ENCODE data around the gene GAK. TPM values are rescaled to one million over a fixed set of nuclear protein-coding genes. Genes with fewer than 3 reads are reported as not detected.

The GAK gene
- total RNA-seq, 1 experiment from 2014 or later, result 117 TPM

DNA sequence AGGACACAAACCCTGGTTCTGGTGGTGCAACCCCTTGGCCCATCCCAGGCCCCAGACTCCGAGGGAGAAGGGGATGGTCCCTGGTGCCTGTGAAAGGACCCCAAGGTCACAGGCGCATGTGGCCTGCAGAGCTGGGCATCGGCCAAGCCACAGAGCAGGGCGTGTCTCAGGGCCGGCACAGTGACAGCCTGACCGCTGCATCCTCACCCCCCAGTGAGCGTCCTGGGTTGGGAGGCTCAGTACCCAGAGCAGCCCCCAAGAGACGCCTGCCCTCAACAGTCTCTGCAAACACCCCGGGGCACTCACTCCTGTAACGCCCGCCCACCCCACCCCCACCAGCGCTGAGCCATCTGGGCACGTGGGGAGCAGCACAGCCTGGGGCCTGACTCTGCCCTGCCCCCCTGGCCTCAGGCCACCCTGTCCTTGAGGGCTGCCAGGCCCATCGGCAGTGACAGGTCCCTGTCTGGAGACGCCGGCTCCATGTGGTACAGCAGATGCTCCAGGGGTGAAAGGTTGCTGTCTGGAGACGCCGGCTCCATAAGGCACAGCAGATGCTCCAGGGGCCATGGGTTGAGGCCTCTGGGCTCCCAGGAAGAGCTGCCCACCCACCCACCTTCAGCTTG is 81.7 kb downstream of the GAK start:
- Histone ChIP-seq H3K79me2 (ENCODE audit: low read length) (no peaks in the 10 kb centered on the region), H2AFZ (ENCODE audit: low read length) (no peak overlapping the region), H3K4me2 (ENCODE audit: low read length) (no peak overlapping the region), H3K27me3 (ENCODE audit: low read length) (no peaks in the 10 kb centered on the region), H3K4me1 (ENCODE audit: insufficient read depth, low read length) (no peaks in the 10 kb centered on the region), H4K20me1 (ENCODE audit: low read length) (no peaks in the 10 kb centered on the region), H3K36me3 (ENCODE audit: low read depth, low read length) (no peaks in the 10 kb centered on the region), H3K4me3 (ENCODE audit: low read length) (no peak overlapping the region), H3K9me2 (replicated peaks; ENCODE audit: low read length) (no peaks in the 10 kb centered on the region), H3K27ac (ENCODE audit: low read length) (no peak overlapping the region), H3F3A (ENCODE audit: low read length, unreplicated experiment) (no peaks in the 10 kb centered on the region), H3K9me3 (ENCODE audit: low read length) (no peaks in the 10 kb centered on the region), H3K9ac (ENCODE audit: low read length) (no peak overlapping the region)
- ATAC-seq (no peak), DNase-seq (no peak)
- ChIA-PET POLR2A (ENCODE audit: unreplicated experiment) (no interaction called here), CTCF (no interaction called here)
- intact Hi-C loops (cut with micrococcal nuclease), result no loop called here
- BruUV-seq (replicated peaks), result no TSS peak
- TF ChIP-seq EZH2 (IDR thresholded peaks at IDR 0.05; ENCODE audit: low read length, unreplicated experiment) (no peak), CTCF (conservative IDR thresholded peaks at IDR 0.05; ENCODE audit: low read depth, low read length) (no peak), EZH2phosphoT487 (IDR thresholded peaks at IDR 0.05; ENCODE audit: borderline replicate concordance, low read length) (no peak)

DNA sequence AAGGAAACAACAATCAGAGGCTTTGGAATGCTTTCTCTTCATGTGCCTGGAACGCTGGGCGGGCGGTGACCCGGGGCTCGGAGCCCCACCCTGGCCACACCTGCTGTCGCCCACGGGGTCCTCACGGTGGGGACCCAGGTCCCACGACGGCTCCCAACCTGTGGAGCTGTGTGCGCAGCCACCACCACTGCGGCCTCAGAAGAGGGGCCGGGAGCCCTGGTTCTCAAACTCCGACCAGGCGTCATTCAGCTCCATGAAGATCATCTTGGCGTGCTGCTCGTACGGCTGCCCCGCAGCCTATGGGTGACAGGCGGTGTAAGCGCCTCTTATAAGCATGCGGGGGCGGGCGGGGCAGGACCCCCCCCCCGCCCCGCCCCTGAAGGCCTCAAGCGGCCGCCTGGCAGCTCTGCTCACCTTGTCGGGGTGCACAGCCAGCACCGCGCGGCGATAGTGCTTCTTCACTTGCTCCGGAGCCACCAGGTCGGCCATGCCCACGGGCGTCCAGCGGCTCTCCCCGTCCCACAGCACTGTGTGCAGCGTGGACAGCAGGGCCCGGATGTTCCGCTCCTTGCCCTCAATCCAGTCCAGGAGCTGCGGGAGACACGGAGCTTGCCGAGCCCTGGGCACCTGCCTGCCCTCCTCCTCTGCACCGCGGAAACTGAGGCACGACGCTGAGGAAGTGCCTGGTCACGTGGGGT is 82.5 kb downstream of the GAK start:
- Histone ChIP-seq H3F3A (ENCODE audit: low read length, unreplicated experiment) (no peaks in the 10 kb centered on the region), H3K4me3 (ENCODE audit: low read length) (no peak overlapping the region), H3K36me3 (ENCODE audit: low read depth, low read length) (no peaks in the 10 kb centered on the region), H2AFZ (ENCODE audit: low read length) (no peak overlapping the region), H3K4me2 (ENCODE audit: low read length) (no peak overlapping the region), H3K9me3 (ENCODE audit: low read length) (no peaks in the 10 kb centered on the region), H4K20me1 (ENCODE audit: low read length) (no peaks in the 10 kb centered on the region), H3K27me3 (ENCODE audit: low read length) (no peaks in the 10 kb centered on the region), H3K9ac (ENCODE audit: low read length) (no peak overlapping the region), H3K9me2 (replicated peaks; ENCODE audit: low read length) (no peaks in the 10 kb centered on the region), H3K4me1 (ENCODE audit: insufficient read depth, low read length) (no peaks in the 10 kb centered on the region), H3K79me2 (ENCODE audit: low read length) (no peaks in the 10 kb centered on the region), H3K27ac (ENCODE audit: low read length) (no peak overlapping the region)
- ATAC-seq (no peak), DNase-seq (no peak)
- TF ChIP-seq EZH2 (IDR thresholded peaks at IDR 0.05; ENCODE audit: low read length, unreplicated experiment) (no peak), EZH2phosphoT487 (IDR thresholded peaks at IDR 0.05; ENCODE audit: borderline replicate concordance, low read length) (no peak), CTCF (conservative IDR thresholded peaks at IDR 0.05; ENCODE audit: low read depth, low read length) (no peak)
- ChIA-PET CTCF (no interaction called here), POLR2A (ENCODE audit: unreplicated experiment) (no interaction called here)
- intact Hi-C loops (cut with micrococcal nuclease), result no loop called here
- TSS peak; percentile 30 for BruUV-seq (replicated peaks)

DNA sequence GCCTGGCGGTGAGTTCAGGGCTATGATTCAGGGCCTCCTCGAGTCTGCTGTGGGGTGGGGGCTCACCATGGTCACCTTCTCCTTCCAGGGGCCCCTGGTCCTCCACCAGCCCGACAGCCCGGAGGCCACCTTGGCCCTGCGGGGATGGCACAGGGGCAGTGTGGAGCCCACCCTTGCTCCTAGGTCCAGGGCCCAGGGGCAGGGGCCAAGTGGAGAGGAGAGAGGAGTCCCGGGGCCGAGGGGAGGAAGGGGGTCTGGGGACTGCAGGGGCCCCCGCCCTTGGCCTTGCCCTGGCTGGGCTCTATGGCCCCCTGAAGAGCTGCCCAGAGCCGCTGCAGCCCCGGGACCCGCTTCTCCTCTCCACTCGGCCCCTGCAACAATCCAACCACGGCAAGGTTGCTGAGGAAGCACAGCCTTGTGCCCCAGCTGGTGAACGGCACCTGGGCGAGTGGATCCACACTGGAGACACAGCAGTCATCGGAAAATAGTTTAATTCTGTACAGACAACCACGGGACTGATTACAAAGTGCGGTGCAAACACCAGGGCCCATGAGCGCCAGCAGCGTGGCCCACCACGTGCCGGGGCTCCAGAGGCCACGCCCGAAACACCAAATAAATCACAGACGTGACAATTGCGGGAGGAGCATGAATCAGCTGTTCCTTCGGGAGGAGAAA is 83.2 kb downstream of the GAK start:
- no peaks in the 10 kb centered on the region for H3K36me3 ChIP-seq (ENCODE audit: low read depth, low read length)
- intact Hi-C loops (cut with micrococcal nuclease), result no loop called here
- ChIA-PET CTCF (no interaction called here), POLR2A (ENCODE audit: unreplicated experiment) (no interaction called here)
- no peaks in the 10 kb centered on the region for H3K9me2 ChIP-seq (replicated peaks; ENCODE audit: low read length)
- H3K79me2 ChIP-seq (ENCODE audit: low read length), result no peaks in the 10 kb centered on the region
- no peaks in the 10 kb centered on the region for H4K20me1 ChIP-seq (ENCODE audit: low read length)
- no peaks in the 10 kb centered on the region for H3F3A ChIP-seq (ENCODE audit: low read length, unreplicated experiment)
- no peaks in the 10 kb centered on the region for H3K4me1 ChIP-seq (ENCODE audit: insufficient read depth, low read length)
- H3K4me2 ChIP-seq (ENCODE audit: low read length), result no peak overlapping the region
- no peaks in the 10 kb centered on the region for H3K9me3 ChIP-seq (ENCODE audit: low read length)
- H3K27me3 ChIP-seq (ENCODE audit: low read length), result no peaks in the 10 kb centered on the region
- no peak overlapping the region for H2AFZ ChIP-seq (ENCODE audit: low read length)
- H3K4me3 ChIP-seq (ENCODE audit: low read length), result no peak overlapping the region
- ATAC-seq (no peak), DNase-seq (no peak)
- no peak overlapping the region for H3K9ac ChIP-seq (ENCODE audit: low read length)
- no TSS peak for BruUV-seq (replicated peaks)
- TF ChIP-seq CTCF (conservative IDR thresholded peaks at IDR 0.05; ENCODE audit: low read depth, low read length) (no peak), EZH2phosphoT487 (IDR thresholded peaks at IDR 0.05; ENCODE audit: borderline replicate concordance, low read length) (no peak), EZH2 (IDR thresholded peaks at IDR 0.05; ENCODE audit: low read length, unreplicated experiment) (no peak)
- no peak overlapping the region for H3K27ac ChIP-seq (ENCODE audit: low read length)
